Ovary (tissue), 9 donors: Measurements from ENCODE around the gene CYP4A22. TPM values are rescaled to one million over a fixed set of nuclear protein-coding genes. Genes with fewer than 3 reads are reported as not detected.
"Not testable (repeated sequence)": the region's sequence is repeated elsewhere in the genome, so short reads cannot be mapped to it uniquely, and the experiment has no call there.

Source experiments
- DNase-seq, 5 donors: peaks; one replicate each; pipeline ENCODE4 v3.0.0-alpha.2; 2019 to 2020
- H3K27ac ChIP-seq, 2 donors: fragments of 200-600 bp; one replicate each; pipeline versions ENCODE4 v1.5.1 to v1.8.0; 2019 to 2022
- H3K27me3 ChIP-seq: fragments of 200-600 bp; one replicate; pipeline ENCODE4 v1.8.0; 2022
- H3K36me3 ChIP-seq: fragments of 200-600 bp; sonication (generic); one replicate; pipeline ENCODE4 v1.5.1; 2019
- H3K4me1 ChIP-seq: one replicate; pipeline ENCODE4 v1.8.1; 2013; ENCODE audit warnings: mild to moderate bottlenecking, moderate library complexity; ENCODE audit not compliant: insufficient read depth
- H3K4me3 ChIP-seq: fragments of 200-600 bp; sonication (generic); one replicate; pipeline ENCODE4 v1.5.1; 2017
- H3K9me3 ChIP-seq, 2 donors: fragments of 200-600 bp in 1 of 2; sonication (generic) in 1 of 2; one replicate each; pipeline versions ENCODE4 v1.5.1 to v1.8.1; 2013 to 2019; ENCODE audit warnings: mild to moderate bottlenecking in 1 of 2, moderate library complexity in 1 of 2
- CTCF ChIP-seq, 3 donors: fragments of 450-650 bp in 2 of 3; fragments of 200-600 bp in 1 of 3; IDR thresholded peaks; one replicate each; pipeline versions ENCODE4 v1.5.1 to v1.8.0; 2016 to 2022; ENCODE audit warnings: antibody characterized with exemption in 3 of 3, mild to moderate bottlenecking in 1 of 3
- EP300 ChIP-seq: sonication (generic); formaldehyde crosslinking; IDR thresholded peaks from one replicate; pipeline ENCODE4 v1.6.1; 2017; ENCODE audit warnings: antibody characterized with exemption
- POLR2A ChIP-seq: fragments of 450-650 bp; IDR thresholded peaks from one replicate; pipeline ENCODE4 v1.6.1; 2017; ENCODE audit warnings: antibody characterized with exemption, mild to moderate bottlenecking, moderate library complexity
- WGBS, 3 donors: extraction: QIAGEN DNeasy Blood & Tissue Kit in 1 of 3; methylation state at CpG; one replicate each; pipeline versions ENCODE4 v1.1.5 to v1.1.7; 2013 to 2017; 5-methylcytosine and 5-hydroxymethylcytosine counted together
- intact Hi-C, 4 donors: fragments of 100-400 bp; cut with DNase I; formaldehyde crosslinking; loops; one replicate each; pipeline versions ENCODE4 v1.11.0 to v1.15.1; 2022 to 2023
- polyA plus RNA-seq, 2 donors: library from polyadenylated mRNA; stranded (reverse); fragments of 200-250 nt in 1 of 2; fragments of 350-450 nt in 1 of 2; fragmentation: Illumina TruSeq in 1 of 2; extraction: RNeasy Lipid Tissue Mini Kit (QIAGEN cat#74804) in 1 of 2; gene quantifications; one replicate each; pipeline ENCODE4 v1.2.3, GENCODE V29; 2013 to 2014
- total RNA-seq, 7 donors: library from RNA; depleted of rRNA in 2 of 7; stranded (reverse); fragments of >200 nt in 2 of 7; fragmentation: NEBNext Ultra II Directional in 3 of 7; extraction: Animal tissue kit (Norgen Biotek cat#: 25700) in 3 of 7; gene quantifications; one replicate each; pipeline versions ENCODE4 v1.1.0 to v1.2.4, GENCODE V29; 2016 to 2023
- donor health status: DM: no; HTN: no; CAD: no; lungs with moderate emphysema.
- donor health status: DM: no; HTN: no; CAD: no.
- donor health status: Bipolar disorder and iron deficiency.
- donor health status: DM: yes; HTN: yes; CAD: no.
- donor health status: DM: no; HTN: no; CAD: no.
- donor health status: DM: yes; HTN: yes; CAD: no.

CYP4A22 gene
- total and polyA plus RNA-seq, 9 donors = 0.08 to 0.57 TPM; not detected in 7

GRCh38 chr1:47137925-47138615 is 829 bp downstream of the CYP4A22 start:
- no peak for DNase-seq
- intact Hi-C loops = no loop called here
- no peak overlapping the region for H3K4me3 ChIP-seq
- H3K9me3 ChIP-seq = no peaks in the 10 kb centered on the region
- 68 to 87% (median 82%) methylated on average over 5 of the region's 5 CpGs for WGBS, 3 donors
- no peaks in the 10 kb centered on the region for H3K4me1 ChIP-seq
- no peaks in the 10 kb centered on the region for H3K36me3 ChIP-seq
- no peaks in the 10 kb centered on the region for H3K27me3 ChIP-seq
- no peak overlapping the region for H3K27ac ChIP-seq
- TF ChIP-seq EP300 (no peak), POLR2A (no peak), CTCF (IDR thresholded peaks at IDR 0.05) (no peak)

GRCh38 chr1:47140358-47140757 is 3.1 kb downstream of the CYP4A22 start:
- DNase-seq, H3K27ac ChIP-seq, H3K4me3 ChIP-seq, H3K9me3 ChIP-seq, H3K36me3 ChIP-seq, intact Hi-C loops, H3K4me1 ChIP-seq, H3K27me3 ChIP-seq: not testable (repeated sequence)
- WGBS, 3 donors = 68 to 84% (median 71%) methylated on average over 3 of the region's 3 CpGs

- H3K9me3 ChIP-seq, H3K4me1 ChIP-seq, DNase-seq, intact Hi-C loops, H3K36me3 ChIP-seq, H3K27me3 ChIP-seq, H3K4me3 ChIP-seq, H3K27ac ChIP-seq: not testable (repeated sequence)
- WGBS, 3 donors = 46 to 71% (median 61%) methylated on average over 6 of the region's 6 CpGs
Measured at GRCh38 chr1:47143654-47144053, 6.4 kb downstream of the CYP4A22 start.

- WGBS, 3 donors = 0 to 59% (median 0%) methylated on average over 1 of the region's 1 CpG
- intact Hi-C loops, H3K36me3 ChIP-seq: not testable (repeated sequence)
Measured at GRCh38 chr1:47146495-47146894, 9.3 kb downstream of the CYP4A22 start.

GRCh38 chr1:47147047-47147785 is 10.0 kb downstream of the CYP4A22 start:
- Histone ChIP-seq H3K36me3 (no peaks in the 10 kb centered on the region), H3K4me1 (no peaks in the 10 kb centered on the region), H3K27ac (no peak overlapping the region), H3K27me3 (no peaks in the 10 kb centered on the region), H3K9me3 (no peaks in the 10 kb centered on the region), H3K4me3 (no peak overlapping the region)
- intact Hi-C loops = no loop called here
- TF ChIP-seq CTCF (IDR thresholded peaks at IDR 0.05) (no peak), EP300 (no peak), POLR2A (no peak)
- WGBS, 3 donors = 34 to 46% (median 34%) methylated on average over 6 of the region's 6 CpGs
- DNase-seq = no peak

More at GRCh38 chr1:47146495-47146894, 9.3 kb downstream of the CYP4A22 start:
- H3K4me3 ChIP-seq, H3K27me3 ChIP-seq, H3K4me1 ChIP-seq, DNase-seq, H3K27ac ChIP-seq, H3K9me3 ChIP-seq: not testable (repeated sequence)

GRCh38 chr1:47149162-47149561 is 11.9 kb downstream of the CYP4A22 start:
- WGBS, 3 donors = 13 to 30% (median 26%) methylated on average over 7 to 9 of the region's 9 CpGs

GRCh38 chr1:47156457-47156856 is 19.2 kb downstream of the CYP4A22 start:
- H3K9me3 ChIP-seq, intact Hi-C loops, H3K4me3 ChIP-seq, H3K36me3 ChIP-seq, DNase-seq, H3K27me3 ChIP-seq, H3K27ac ChIP-seq, H3K4me1 ChIP-seq: not testable (repeated sequence)

More at GRCh38 chr1:47149162-47149561, 11.9 kb downstream of the CYP4A22 start:
- H3K4me3 ChIP-seq, H3K36me3 ChIP-seq, H3K27ac ChIP-seq, DNase-seq, intact Hi-C loops, H3K4me1 ChIP-seq, H3K9me3 ChIP-seq, H3K27me3 ChIP-seq: not testable (repeated sequence)

GRCh38 chr1:47157957-47158356 is 20.7 kb downstream of the CYP4A22 start:
- H3K4me1 ChIP-seq, intact Hi-C loops, DNase-seq, H3K9me3 ChIP-seq, H3K27me3 ChIP-seq, H3K27ac ChIP-seq, H3K36me3 ChIP-seq, H3K4me3 ChIP-seq: not testable (repeated sequence)
- WGBS, 3 donors = 60 to 86% (median 75%) methylated on average over 3 of the region's 3 CpGs
